Mucosa of gallbladder (tissue), 1 donor: ENCODE results near the gene BCL11B. TPM values are rescaled to one million over a fixed set of nuclear protein-coding genes. Genes with fewer than 3 reads are reported as not detected.
"Not testable (repeated sequence)": the region's sequence is repeated elsewhere in the genome, so short reads cannot be mapped to it uniquely, and the experiment has no call there.

Source experiments
- DNase-seq: peaks from one replicate; pipeline ENCODE4 v3.0.0-alpha.2; 2020; ENCODE audit warnings: low spot score
- total RNA-seq: library from RNA; stranded (reverse); gene quantifications from one replicate; pipeline ENCODE4 v1.2.1, GENCODE V29; 2021
- donor health status: DM: no; HTN: no; CAD: no.

The BCL11B gene
- total RNA-seq, 1 donor from 2014 or later = 7.9 TPM

GRCh38 chr14:99199846-99200653 lies 71.9 kb downstream of the BCL11B start:
- no peak for DNase-seq

GRCh38 chr14:99198746-99199502 lies 73.1 kb downstream of the BCL11B start:
- DNase-seq = no peak

GRCh38 chr14:99196310-99196650 lies 75.7 kb downstream of the BCL11B start:
- DNase-seq = no peak

- no peak for DNase-seq
Observed at GRCh38 chr14:99195602-99196309, 76.2 kb downstream of the BCL11B start.

GRCh38 chr14:99194736-99195135 lies 77.3 kb downstream of the BCL11B start:
- DNase-seq = no peak

GRCh38 chr14:99194136-99194535 lies 77.9 kb downstream of the BCL11B start:
- no peak for DNase-seq

GRCh38 chr14:99192830-99193229 lies 79.2 kb downstream of the BCL11B start:
- DNase-seq = no peak

GRCh38 chr14:99192028-99192621 lies 79.9 kb downstream of the BCL11B start:
- DNase-seq = peak; percentile 71

- no peak for DNase-seq
Observed at GRCh38 chr14:99191395-99192027, 80.5 kb downstream of the BCL11B start.

GRCh38 chr14:99190696-99191394 lies 81.2 kb downstream of the BCL11B start:
- DNase-seq = no peak

GRCh38 chr14:99189201-99189801 lies 82.7 kb downstream of the BCL11B start:
- DNase-seq = no peak

GRCh38 chr14:99188731-99189191 lies 83.2 kb downstream of the BCL11B start:
- DNase-seq = no peak

GRCh38 chr14:99187858-99188257 lies 84.1 kb downstream of the BCL11B start:
- no peak for DNase-seq

- no peak for DNase-seq
Observed at GRCh38 chr14:99186956-99187690, 84.9 kb downstream of the BCL11B start.

- not testable (repeated sequence) for DNase-seq
Observed at GRCh38 chr14:99186336-99186735, 85.7 kb downstream of the BCL11B start.

GRCh38 chr14:99185436-99186068 lies 86.4 kb downstream of the BCL11B start:
- DNase-seq = no peak

GRCh38 chr14:99183716-99184115 lies 88.3 kb downstream of the BCL11B start:
- no peak for DNase-seq

- DNase-seq = no peak
Observed at GRCh38 chr14:99183311-99183710, 88.7 kb downstream of the BCL11B start.

- no peak for DNase-seq
Observed at GRCh38 chr14:99182548-99183250, 89.3 kb downstream of the BCL11B start.
